Hepatocyte (in vitro differentiated cells): ENCODE data around the gene TACSTD2.

Experiments used
- CTCF ChIP-seq: fragments of 200-600 bp; sonication (generic); IDR thresholded peaks from 2 replicates; pipeline ENCODE4 v1.5.1; 2016; ENCODE audit warnings: antibody characterized with exemption, mild to moderate bottlenecking; ENCODE audit not compliant: poor library complexity
- EZH2phosphoT487 ChIP-seq: fragments of 200-600 bp; sonication (generic); IDR thresholded peaks from one replicate; pipeline ENCODE4 v1.6.1; 2018; ENCODE audit warnings: antibody characterized with exemption, mild to moderate bottlenecking, low read depth, moderate library complexity; ENCODE audit not compliant: unreplicated experiment, severe bottlenecking

- peak; percentile 99 for TF ChIP-seq CTCF
- TF ChIP-seq EZH2phosphoT487, result no peak
Observed at GRCh38 chr1:58546520-58547308, 30.3 kb downstream of the TACSTD2 start, which contains the start of gene OMA1.
